Tibial artery (tissue), 4 donors: ENCODE data around the gene HOXB3.
A peak's percentile ranks its signal among the peaks of the same experiment; 100 is the strongest.

Source experiments
- DNase-seq, 2 donors: peaks; one replicate each; pipeline ENCODE4 v3.0.0-alpha.2; 2019
- H3K27ac ChIP-seq, 2 donors: fragments of 200-600 bp; sonication (generic) in 1 of 2; 1 replicate in 1 of 2; 2 replicates in 1 of 2; pipeline ENCODE4 v1.5.1; 2018 to 2019; ENCODE audit warnings: mild to moderate bottlenecking in 1 of 2
- H3K27me3 ChIP-seq, 2 donors: fragments of 200-600 bp; sonication (generic) in 1 of 2; one replicate each; pipeline versions ENCODE4 v1.5.1 to v1.6.0; 2016 to 2019
- H3K36me3 ChIP-seq, 3 donors: fragments of 200-600 bp; sonication (generic) in 2 of 3; one replicate each; pipeline ENCODE4 v1.5.1; 2016 to 2019; ENCODE audit warnings: mild to moderate bottlenecking in 2 of 3
- H3K4me1 ChIP-seq, 4 donors: fragments of 200-600 bp; sonication (generic) in 2 of 4; 1 replicate in 3 of 4; 2 replicates in 1 of 4; pipeline ENCODE4 v1.5.1; 2016 to 2019
- H3K4me3 ChIP-seq, 2 donors: fragments of 200-600 bp; sonication (generic) in 1 of 2; 1 replicate in 1 of 2; 2 replicates in 1 of 2; pipeline ENCODE4 v1.5.1; 2018 to 2019; ENCODE audit warnings: mild to moderate bottlenecking in 2 of 2
- H3K9me3 ChIP-seq, 3 donors: fragments of 200-600 bp; sonication (generic) in 1 of 3; one replicate each; pipeline ENCODE4 v1.5.1; 2016 to 2019
- intact Hi-C: fragments of 100-400 bp; cut with DNase I; formaldehyde crosslinking; loops from one replicate; pipeline ENCODE4 v1.15.0; 2023; ENCODE audit warnings: low total_unique reads
- TF ChIP-seq, protein P1 (sequence below), 2 experiments: fragments of 200-600 bp in 1 of 2; fragments of 450-650 bp in 1 of 2; IDR thresholded peaks; one replicate each; pipeline ENCODE4 v1.5.1; 2017 to 2019; ENCODE audit warnings: antibody characterized with exemption in 2 of 2, mild to moderate bottlenecking in 1 of 2, moderate library complexity in 1 of 2

HOXB3 gene

DNA sequence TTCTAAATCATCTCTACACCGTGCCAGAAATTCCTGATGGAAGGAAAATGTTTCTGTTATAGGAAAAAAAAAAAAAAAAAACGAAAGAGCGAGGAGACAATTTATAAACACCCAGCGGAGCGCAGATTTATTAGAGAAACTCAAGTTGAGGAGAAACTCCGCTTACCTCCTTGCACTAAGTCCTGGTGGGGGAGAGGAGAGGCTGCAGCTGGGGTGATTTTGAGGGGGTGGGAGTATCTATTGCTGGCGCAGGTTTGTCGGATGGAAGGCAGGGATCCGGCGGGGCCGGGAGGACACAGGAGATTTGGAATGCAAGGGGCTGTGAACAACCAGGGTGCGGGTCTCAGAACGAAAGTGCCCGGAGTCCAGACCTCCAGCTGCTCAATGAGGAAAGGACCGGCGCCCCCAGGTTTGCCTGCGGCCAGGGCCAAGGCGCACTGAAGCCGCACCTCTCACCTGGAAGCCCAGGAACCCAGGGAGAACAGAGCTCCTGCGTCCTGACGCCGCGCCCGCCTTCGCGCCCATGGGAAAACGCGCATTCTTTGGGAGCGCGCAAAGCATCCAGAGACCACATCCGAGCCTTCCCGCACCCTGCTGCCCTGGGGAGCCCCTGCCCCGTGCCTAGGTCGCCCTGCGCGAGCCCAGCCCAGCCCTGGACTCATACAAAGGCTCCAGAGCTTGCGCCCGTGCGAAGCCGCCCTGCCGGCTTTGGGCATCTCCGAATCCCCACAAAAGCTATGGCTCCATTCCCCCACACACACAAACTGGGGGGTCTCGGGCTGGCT is 27.6 kb upstream of the HOXB3 start:
- TF ChIP-seq, protein P1, sequence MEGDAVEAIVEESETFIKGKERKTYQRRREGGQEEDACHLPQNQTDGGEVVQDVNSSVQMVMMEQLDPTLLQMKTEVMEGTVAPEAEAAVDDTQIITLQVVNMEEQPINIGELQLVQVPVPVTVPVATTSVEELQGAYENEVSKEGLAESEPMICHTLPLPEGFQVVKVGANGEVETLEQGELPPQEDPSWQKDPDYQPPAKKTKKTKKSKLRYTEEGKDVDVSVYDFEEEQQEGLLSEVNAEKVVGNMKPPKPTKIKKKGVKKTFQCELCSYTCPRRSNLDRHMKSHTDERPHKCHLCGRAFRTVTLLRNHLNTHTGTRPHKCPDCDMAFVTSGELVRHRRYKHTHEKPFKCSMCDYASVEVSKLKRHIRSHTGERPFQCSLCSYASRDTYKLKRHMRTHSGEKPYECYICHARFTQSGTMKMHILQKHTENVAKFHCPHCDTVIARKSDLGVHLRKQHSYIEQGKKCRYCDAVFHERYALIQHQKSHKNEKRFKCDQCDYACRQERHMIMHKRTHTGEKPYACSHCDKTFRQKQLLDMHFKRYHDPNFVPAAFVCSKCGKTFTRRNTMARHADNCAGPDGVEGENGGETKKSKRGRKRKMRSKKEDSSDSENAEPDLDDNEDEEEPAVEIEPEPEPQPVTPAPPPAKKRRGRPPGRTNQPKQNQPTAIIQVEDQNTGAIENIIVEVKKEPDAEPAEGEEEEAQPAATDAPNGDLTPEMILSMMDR (IDR thresholded peaks at IDR 0.05), result no peak
- DNase-seq, result no peak
- Histone ChIP-seq H3K27ac (no peak overlapping the region), H3K27me3 (peaks cover 0 to 100% of the 10 kb centered on the region in 2 donors), H3K9me3 (no peaks in the 10 kb centered on the region), H3K4me1 (peaks cover 0 to 32% (median 22%) of the 10 kb centered on the region in 4 donors), H3K4me3 (no peak overlapping the region), H3K36me3 (no peaks in the 10 kb centered on the region)
- intact Hi-C loops, result loop anchor here (5.0 kb wide), 1 partner anchor 590 kb away; no protein-coding TSS in a partner anchor

DNA sequence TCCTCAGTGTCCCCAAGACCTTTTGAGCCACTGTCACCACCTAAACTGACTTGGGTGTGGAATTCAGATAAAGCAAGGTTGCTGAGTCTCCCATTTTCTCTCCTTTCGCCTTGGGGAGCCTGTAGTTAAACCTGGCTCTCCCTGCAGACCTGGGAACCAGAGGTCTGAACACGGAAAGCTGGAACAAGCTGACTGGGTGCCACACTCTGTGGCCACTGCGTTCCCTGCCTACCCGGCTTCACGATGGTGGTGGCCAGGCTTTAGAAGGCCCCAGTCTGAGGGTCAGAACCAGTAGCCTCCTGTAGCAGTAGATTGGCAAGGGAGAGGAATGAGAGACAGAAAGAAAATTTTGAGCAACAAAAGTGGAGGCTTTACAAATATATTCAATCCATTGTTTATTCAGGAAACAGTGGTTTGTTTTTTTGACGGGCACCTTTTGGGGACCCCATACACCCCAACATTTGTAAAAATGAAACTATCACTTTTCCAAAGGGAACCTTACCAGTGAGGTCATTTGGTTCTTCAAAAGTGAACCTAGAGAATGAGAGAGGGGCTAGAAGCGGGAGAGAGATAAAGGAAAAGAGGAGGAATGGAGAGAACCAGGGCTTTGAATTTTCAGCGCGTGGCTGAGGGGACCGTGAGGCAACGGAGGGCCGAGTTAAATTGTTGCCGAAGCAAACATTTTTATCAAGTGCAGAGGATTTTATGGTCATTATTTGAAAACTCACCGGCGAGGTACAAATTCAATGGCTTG is 26.9 kb upstream of the HOXB3 start:
- peaks cover 0 to 40% (median 28%) of the 10 kb centered on the region in 4 donors for H3K4me1 ChIP-seq
- DNase-seq, result no peak
- no peaks in the 10 kb centered on the region for H3K9me3 ChIP-seq
- no peak overlapping the region for H3K4me3 ChIP-seq
- peaks cover 3 to 100% of the 10 kb centered on the region in 2 donors for H3K27me3 ChIP-seq
- no peak overlapping the region for H3K27ac ChIP-seq
- no peaks in the 10 kb centered on the region for H3K36me3 ChIP-seq
- TF ChIP-seq, protein P1 (IDR thresholded peaks at IDR 0.05), result no peak
- intact Hi-C loops, result loop anchor here (5.0 kb wide), 1 partner anchor 590 kb away; no protein-coding TSS in a partner anchor

DNA sequence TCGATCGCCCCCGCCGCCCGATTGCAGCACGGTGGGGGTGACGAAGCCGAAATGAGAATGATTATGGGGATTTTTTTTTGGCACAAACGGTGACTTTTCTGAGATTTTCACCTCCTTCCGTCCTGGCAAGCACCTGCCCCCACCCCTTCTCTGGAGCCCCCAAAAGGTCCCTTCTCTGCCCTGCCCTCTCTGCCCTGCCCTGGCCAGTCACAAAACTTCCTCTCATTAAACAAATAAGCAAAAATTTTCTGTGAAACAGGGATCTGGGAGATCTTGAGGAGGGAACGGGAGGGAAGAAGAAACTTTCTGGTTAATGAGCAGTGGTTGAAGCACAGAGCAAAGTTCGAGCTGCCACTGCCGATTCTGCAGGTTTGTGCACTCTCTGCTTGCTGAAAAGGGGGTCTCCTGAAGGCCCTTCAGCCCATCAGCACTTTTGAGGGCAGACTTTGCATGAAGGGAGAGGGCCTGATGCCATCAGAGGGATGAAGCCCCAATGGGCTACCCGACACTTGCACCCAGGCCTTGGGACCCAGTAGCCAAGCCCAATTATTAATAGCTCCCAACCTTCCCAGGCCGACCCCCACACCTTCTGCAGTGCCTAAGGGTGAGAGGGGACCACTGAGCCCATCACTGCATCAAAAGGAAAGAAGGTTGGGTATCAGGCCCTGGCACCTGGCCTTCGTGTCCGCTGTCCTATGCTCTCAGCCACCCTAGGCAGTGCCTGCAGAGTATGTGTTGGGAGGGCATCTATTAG is 26.1 kb upstream of the HOXB3 start:
- Histone ChIP-seq H3K4me1 (peaks cover 0 to 48% (median 36%) of the 10 kb centered on the region in 4 donors), H3K4me3 (no peak overlapping the region), H3K27me3 (peaks cover 4 to 100% of the 10 kb centered on the region in 2 donors), H3K9me3 (no peaks in the 10 kb centered on the region), H3K36me3 (no peaks in the 10 kb centered on the region), H3K27ac (no peak overlapping the region)
- TF ChIP-seq, protein P1 (IDR thresholded peaks at IDR 0.05), result no peak
- no peak for DNase-seq
- intact Hi-C loops, result loop anchor here (5.0 kb wide), 1 partner anchor 589 kb away; no protein-coding TSS in a partner anchor

DNA sequence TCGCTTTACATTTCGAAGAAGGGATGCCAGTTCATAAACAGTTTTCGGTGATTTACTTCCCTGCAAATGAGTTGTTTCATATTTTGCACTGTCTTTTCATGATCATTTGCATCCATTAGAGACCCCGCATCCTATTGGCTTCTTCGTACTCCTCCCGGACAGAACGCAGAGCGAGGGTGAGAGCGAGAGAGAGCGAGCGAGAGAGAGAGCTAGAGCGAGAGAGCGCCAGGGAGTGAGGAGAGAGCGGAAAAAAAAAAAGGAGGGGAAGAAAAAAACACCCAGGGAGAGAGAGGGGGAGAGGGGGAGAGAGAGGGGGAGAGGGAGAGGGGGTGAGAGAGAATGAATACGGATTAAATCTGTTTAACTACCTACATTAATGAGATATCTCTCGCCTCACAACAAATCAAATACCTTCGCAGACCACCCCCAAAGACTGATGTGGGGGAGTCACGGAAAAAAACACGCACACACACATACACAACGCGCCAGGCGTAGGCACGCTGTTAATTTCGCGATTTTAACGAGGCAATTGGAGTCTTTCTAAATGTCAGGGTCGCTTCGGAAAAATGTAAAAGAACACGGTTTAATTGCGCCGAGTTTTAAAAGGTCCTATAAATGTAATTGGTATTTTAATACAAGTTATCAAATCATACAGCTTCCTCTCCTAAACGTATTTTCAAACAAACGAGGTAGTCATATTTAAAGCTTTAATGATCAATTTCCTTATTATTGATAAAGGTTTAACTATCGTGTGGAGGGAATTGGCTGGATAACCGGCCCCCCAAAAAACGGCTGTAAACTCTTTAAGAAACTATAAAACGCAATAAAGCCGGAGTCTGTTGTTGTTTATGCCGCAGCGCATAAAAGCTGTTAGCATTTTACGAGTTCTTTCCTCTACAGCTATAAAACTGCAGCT is 25.3 kb upstream of the HOXB3 start, which contains the start of gene HOXB8:
HOXB8 (minus strand) TSS at position 246 of the 916 bp plus-strand sequence. CDS start 588 bp downstream, outside the sequence.
- intact Hi-C loops, result loop anchor here (5.0 kb wide), 1 partner anchor 588 kb away; no protein-coding TSS in a partner anchor
- TF ChIP-seq, protein P1 (IDR thresholded peaks at IDR 0.05), result no peak
- H3K4me3 ChIP-seq, result peak within 1 kb of the TSS in 1 of 2 donors; percentile 24
- no peak within 1 kb of the TSS for H3K27ac ChIP-seq
- H3K4me1 ChIP-seq, result peaks cover 0 to 56% (median 44%) of the 10 kb centered on the region in 4 donors
- H3K9me3 ChIP-seq, result no peaks in the 10 kb centered on the region
- DNase-seq, result no peak
- H3K27me3 ChIP-seq, result peaks cover 6 to 100% of the 10 kb centered on the region in 2 donors
- H3K36me3 ChIP-seq, result no peaks in the 10 kb centered on the region
